Cardiac septum (tissue), 1 donor: ENCODE measurements around the gene ADGRL3. TPM values are rescaled to one million over a fixed set of nuclear protein-coding genes. Genes with fewer than 3 reads are reported as not detected.

ENCODE experiments used
- DNase-seq: peaks from one replicate; pipeline ENCODE4 v3.0.0-alpha.2; 2020; ENCODE audit warnings: low spot score
- intact Hi-C: fragments of 100-400 bp; cut with DNase I; formaldehyde crosslinking; loops from one replicate; pipeline ENCODE4 v1.14.0; 2022
- total RNA-seq: library from RNA; stranded (reverse); fragmentation: NEBNext Ultra II Directional; extraction: Animal tissue kit (Norgen Biotek cat#: 25700); gene quantifications from one replicate; pipeline ENCODE4 v1.2.1, GENCODE V29; 2021
- donor health status: DM: no; HTN: no; CAD: no.

The ADGRL3 gene
- total RNA-seq, 1 donor from 2014 or later = 15.3 TPM

DNA sequence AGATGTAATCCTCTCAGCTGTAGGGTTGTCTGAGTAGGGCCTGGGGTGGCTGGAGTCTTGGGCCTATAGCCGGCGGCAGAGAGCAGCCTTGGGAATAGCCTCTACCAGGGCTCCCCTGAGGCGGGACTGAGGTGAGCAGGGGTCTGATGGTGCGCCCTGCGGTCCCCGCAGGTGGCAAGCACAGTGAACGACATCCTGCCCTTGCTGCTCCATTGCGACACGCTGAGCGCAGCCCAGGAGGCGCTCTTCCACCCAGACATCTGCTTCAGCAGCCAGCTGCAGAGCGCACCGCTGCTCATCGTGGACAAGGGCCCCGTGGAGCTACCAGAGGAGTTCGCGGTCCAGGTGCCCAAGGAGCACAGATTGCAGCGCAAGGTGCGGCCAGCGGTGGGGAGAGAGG is 317.0 kb downstream of the ADGRL3 start:
- intact Hi-C loops = no loop called here
- no peak for DNase-seq

GRCh38 chr4:61520166-61520565 is 320.0 kb downstream of the ADGRL3 start:
- intact Hi-C loops = no loop called here
- DNase-seq = no peak

DNA sequence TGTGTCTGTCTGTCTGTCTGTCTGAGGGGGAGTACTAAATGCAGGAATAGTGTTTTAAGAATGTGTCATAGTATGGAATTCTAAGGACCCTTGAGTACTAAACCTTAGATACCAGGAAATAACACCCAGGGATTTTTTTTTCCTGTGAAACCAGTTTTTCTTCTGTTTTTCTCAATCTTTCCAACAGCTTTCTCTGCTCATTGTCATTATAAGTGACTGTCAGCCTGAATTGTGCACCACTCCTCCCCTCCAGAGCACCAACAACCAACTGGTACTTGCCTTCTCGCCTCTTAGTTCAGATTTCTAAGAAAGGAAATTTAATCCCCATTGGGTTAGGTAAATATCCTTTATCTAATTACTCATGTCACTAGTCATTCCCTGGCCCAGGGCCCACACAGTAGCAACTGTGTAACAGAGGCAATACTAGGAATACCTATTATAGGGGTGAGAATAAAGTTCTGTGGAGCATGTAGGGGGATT is 320.6 kb downstream of the ADGRL3 start:
- intact Hi-C loops = no loop called here
- DNase-seq = no peak

DNA sequence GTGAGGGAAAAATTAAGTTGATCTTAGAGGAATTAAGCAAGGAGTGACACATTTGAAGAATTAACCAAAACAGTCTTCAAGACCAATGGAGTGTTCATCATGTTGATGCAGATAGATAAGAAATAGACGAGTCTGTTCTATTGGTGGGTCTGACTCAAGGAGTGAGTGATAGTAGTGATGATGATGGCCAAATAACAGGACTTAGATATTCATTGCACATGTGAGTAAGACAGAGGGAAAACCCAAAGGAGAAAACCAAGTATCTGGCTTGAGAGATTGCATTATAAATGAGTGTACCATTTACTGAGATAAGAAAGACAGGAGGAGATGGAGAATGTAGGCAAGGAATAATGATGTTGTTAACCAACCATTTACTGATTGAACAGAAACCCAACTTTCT is 321.3 kb downstream of the ADGRL3 start:
- DNase-seq = no peak
- intact Hi-C loops = no loop called here

GRCh38 chr4:61522312-61522711 is 322.2 kb downstream of the ADGRL3 start:
- intact Hi-C loops = no loop called here
- DNase-seq = no peak

GRCh38 chr4:61527888-61528287 is 327.8 kb downstream of the ADGRL3 start:
- intact Hi-C loops = no loop called here
- no peak for DNase-seq

- intact Hi-C loops = no loop called here
- no peak for DNase-seq
Measured at GRCh38 chr4:61528595-61528994, 328.5 kb downstream of the ADGRL3 start.

- intact Hi-C loops = no loop called here
- DNase-seq = no peak
Measured at GRCh38 chr4:61531188-61531587, 331.1 kb downstream of the ADGRL3 start.

- intact Hi-C loops = no loop called here
- DNase-seq = no peak
Measured at GRCh38 chr4:61532336-61533000, 332.3 kb downstream of the ADGRL3 start.

GRCh38 chr4:61533140-61533539 is 333.0 kb downstream of the ADGRL3 start:
- DNase-seq = no peak
- intact Hi-C loops = no loop called here

GRCh38 chr4:61540944-61541343 is 340.8 kb downstream of the ADGRL3 start:
- DNase-seq = no peak
- intact Hi-C loops = loop anchor here (10.0 kb wide), 3 partner anchors 204 to 594 kb away; partner anchors contain the start of gene ADGRL3

- DNase-seq = no peak
- intact Hi-C loops = loop anchor here (10.0 kb wide), 3 partner anchors 203 to 593 kb away; partner anchors contain the start of gene ADGRL3
Measured at GRCh38 chr4:61541459-61541858, 341.3 kb downstream of the ADGRL3 start.

- intact Hi-C loops = loop anchor here (10.0 kb wide), 3 partner anchors 201 to 591 kb away; partner anchors contain the start of gene ADGRL3
- no peak for DNase-seq
Measured at GRCh38 chr4:61543976-61544375, 343.9 kb downstream of the ADGRL3 start.

DNA sequence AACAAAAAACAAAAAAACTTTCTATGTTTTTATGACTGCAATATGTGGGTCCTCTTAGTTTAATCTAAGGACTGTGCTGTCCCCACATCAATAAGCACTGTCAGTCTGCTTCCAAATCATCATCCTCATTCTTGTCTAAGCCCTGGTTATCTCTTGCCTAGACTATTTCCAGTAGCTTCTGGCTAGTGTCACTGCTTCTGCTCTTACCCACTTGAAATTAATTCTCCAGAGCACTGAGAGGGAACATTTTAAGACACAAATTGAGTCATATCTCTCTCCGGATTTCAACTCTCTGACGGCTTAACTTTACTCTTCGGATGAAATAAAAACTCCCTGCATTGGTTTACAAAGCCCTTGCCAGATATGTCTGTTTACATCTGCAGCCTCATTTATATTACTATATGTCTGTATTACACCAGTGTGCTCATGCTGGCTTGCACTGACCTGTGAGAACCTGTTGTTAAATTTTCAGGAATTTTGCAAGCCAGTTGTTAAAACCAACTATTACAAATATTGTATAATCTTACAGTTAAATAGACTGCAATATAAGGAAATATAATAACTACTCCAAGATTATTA is 345.9 kb downstream of the ADGRL3 start:
- intact Hi-C loops = loop anchor here (10.0 kb wide), 3 partner anchors 199 to 589 kb away; partner anchors contain the start of gene ADGRL3
- DNase-seq = no peak

- intact Hi-C loops = loop anchor here (10.0 kb wide), 3 partner anchors 195 to 585 kb away; partner anchors contain the start of gene ADGRL3
Measured at GRCh38 chr4:61549336-61549735, 349.2 kb downstream of the ADGRL3 start.

DNA sequence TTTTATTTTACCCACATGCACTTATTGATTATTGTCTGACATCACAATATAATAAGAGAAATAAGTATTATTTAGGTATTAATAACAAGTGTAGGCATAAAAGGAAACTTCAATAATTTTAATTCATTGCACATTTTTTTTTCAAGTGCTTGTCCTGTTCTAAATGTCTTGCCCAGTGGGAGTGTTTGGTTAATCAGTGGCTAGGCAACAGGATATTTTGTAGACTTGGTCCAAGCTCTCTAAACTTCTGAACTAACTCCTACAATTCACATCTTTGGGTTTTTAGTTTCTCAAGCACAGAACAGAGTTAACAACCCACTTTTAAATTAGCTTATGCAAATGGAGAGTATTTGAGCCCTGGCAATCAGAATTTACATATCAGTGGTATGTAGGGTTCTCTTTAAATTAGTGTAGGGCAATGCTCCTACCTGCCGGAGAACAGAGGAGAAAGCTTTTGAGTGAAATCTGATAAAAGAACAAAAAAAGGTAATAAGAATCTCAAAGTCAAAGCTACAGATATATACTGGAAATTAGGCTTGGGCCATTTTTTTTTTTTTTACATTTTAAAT is 353.5 kb downstream of the ADGRL3 start:
- DNase-seq = no peak
- intact Hi-C loops = no loop called here

More at GRCh38 chr4:61549336-61549735, 349.2 kb downstream of the ADGRL3 start:
- no peak for DNase-seq

DNA sequence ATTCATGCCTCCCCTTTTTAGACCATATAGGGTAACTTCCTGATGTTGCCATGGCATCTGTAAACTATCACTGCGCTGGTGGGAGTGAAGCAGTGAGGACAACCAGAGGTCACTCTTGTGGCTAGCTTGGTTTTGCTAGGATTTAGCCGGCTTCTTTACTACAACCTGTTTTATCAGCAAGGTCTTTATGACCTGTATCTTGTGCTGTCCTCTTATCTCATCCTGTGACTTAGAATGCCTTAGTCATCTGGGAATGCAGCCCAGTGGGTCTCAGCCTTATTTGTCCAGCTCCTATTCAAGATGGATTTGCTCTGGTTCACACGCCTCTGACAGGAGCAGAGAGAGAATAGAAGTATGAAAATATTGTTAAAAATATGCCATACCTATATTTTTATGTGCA is 355.7 kb downstream of the ADGRL3 start:
- no peak for DNase-seq
- intact Hi-C loops = no loop called here

- intact Hi-C loops = no loop called here
- DNase-seq = no peak
Measured at GRCh38 chr4:61556277-61556676, 356.2 kb downstream of the ADGRL3 start.

- DNase-seq = no peak
- intact Hi-C loops = no loop called here
Measured at GRCh38 chr4:61559396-61559795, 359.3 kb downstream of the ADGRL3 start.

- intact Hi-C loops = no loop called here
- DNase-seq = no peak
Measured at GRCh38 chr4:61561028-61561427, 360.9 kb downstream of the ADGRL3 start.
